Pons (tissue), 1 donor: ENCODE data around the gene NOXO1.
A peak's percentile ranks its signal among the peaks of the same experiment; 100 is the strongest.

Source experiments
- DNase-seq: peaks from one replicate; pipeline ENCODE4 v3.0.0-alpha.2; 2016; ENCODE audit warnings: low spot score

Gene NOXO1

DNA sequence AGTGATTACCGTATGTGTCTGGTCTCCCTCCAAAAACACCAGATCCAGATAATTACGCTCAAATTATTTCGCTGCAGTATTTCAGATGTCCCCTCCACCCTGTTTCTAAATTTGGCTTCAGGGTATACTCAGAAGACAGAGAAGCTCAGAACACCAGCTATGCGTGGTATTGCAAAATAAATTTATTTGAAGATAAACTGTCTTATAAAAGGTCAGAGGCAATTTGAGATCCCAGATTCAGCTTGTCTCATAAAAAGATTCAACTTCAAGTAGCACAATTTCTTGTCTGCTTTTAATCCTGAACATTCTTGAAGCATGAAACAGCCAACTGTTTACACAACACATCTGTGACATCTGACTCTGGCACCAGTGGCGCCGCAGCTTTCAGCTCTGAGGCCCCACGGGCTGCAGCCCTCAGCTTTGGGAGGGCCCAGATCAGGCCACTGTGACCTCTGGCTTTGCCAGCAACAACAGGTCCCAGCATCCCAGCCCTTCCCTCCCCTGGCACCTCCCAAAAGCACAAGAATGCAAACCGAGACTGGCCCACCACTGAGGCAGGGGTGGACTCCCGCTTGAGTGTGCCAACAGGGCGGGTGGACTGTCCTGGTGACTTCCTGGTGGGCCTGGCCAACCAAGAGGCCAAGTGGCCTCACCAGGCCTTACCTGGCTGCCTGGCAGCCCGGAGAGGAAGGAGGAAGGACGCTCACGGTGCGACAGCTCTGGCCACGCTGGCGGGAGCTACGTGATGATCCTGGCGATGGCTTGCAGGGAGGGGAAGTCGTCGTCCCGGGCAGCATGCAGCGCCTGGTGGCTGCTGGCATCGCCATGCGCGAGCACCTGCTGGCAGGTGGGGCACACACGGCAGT, 16.5 kb upstream of the NOXO1 start:
- no peak for DNase-seq

DNA sequence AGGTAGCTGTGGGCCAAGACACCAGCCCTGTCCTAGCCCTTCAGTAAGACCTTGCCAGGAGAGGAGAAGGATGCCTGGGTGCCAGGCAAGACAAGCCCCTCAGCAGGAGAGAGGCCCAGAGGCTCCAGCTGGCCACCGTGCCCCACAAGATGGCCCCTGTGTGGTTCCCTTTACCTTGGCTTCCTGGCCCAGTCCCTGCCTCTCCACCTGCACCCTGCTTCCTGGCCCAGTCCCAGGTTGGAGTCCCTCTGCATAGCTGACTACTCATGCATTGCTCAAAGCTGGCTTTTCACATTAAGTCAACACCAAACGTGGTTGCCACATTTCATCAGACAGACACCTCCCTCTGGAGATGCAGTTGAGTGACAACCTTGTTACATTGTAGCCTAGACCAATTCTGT, 12.5 kb upstream of the NOXO1 start:
- no peak for DNase-seq

DNA sequence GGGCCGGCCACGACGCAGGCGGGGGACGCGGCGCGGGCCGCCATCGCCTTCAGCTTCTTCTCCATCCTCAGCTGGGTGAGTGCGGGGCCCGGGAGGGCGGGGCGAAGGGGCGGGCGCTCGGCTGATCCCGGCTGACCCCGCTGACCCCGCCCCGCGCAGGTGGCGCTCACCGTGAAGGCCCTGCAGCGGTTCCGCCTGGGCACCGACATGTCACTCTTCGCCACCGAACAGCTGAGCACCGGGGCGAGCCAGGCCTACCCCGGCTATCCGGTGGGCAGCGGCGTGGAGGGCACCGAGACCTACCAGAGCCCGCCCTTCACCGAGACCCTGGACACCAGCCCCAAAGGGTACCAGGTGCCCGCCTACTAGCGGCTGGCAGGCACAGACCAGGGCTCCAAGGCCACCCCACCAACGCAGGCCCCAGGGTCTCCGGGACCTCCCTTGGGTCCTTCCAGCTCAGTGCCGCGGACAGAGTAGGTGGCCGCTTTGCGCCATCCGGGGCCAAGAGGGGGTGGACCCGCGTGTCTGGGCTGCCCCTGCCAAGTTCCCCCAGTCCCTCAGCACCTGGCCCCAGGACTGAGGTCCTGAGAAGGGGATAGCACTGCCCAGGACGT, 11.5 kb upstream of the NOXO1 start:
- no peak for DNase-seq

DNA sequence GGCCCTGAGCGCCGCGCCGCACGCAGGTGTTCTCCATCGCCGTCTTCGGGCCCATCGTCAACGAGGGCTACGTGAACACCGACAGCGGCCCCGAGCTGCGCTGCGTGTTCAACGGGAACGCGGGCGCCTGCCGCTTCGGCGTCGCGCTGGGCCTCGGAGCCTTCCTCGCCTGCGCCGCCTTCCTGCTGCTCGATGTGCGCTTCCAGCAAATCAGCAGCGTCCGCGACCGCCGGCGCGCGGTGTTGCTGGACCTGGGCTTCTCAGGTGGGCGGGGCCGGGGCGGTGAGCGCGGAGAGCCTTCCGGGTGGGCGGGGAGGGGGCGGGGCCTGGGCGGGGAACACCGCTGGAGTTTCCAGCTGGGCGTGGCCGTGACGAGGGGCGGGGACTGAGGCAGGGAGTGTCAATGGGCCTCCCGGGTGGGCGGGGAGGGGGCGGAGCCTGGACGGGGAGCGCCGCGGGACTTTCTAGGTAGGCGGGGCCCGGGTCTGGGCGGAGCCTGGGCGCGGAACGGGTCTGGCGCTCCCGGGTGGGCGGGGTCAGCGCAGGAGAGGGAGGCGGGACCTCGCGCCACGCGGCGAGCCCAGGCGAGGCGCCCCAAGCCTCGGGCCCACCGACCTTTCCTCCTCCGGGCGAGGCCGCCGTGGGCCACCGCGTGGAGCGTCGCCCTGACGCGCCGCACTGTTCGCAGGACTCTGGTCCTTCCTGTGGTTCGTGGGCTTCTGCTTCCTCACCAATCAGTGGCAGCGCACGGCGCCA, 10.9 kb upstream of the NOXO1 start:
- peak; percentile 80 for DNase-seq

DNA sequence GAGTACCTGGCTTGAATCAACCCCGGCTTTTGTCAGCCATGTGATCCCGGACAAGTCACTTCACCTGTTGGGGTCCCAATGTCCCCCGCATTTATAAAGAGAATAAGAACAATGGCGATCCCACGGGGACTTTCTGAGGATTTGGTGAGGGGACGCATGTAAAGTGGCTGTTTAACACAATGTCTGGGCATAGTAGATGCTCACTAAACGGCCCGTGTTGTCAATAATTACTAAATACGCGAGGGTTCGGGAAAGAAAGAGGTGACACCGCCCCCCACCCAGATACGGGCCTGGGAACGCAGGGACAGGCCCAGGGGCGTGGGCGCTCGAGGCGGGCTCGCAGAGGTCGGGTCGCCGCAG, 10.3 kb upstream of the NOXO1 start:
- no peak for DNase-seq

DNA sequence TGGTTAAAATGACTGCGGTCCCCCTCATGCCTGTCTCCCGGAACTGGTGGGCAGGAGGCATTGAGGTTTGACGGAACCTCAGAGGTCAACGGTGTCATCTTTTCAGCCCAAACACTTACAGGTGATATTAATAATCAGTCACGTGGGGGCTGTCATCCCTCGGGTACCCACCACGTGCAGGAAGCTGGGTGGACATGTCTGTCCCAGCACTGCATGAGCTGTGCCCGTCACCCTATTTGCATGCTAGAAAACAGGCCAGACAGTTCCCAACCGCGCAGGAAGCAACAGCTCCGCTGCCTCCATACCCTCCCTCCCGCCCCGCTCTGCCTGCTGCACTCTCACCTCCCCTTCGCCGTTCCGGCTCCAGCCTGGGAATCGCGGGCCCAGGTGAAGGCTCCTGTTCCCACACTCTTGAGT, 9.9 kb upstream of the NOXO1 start:
- no peak for DNase-seq

DNA sequence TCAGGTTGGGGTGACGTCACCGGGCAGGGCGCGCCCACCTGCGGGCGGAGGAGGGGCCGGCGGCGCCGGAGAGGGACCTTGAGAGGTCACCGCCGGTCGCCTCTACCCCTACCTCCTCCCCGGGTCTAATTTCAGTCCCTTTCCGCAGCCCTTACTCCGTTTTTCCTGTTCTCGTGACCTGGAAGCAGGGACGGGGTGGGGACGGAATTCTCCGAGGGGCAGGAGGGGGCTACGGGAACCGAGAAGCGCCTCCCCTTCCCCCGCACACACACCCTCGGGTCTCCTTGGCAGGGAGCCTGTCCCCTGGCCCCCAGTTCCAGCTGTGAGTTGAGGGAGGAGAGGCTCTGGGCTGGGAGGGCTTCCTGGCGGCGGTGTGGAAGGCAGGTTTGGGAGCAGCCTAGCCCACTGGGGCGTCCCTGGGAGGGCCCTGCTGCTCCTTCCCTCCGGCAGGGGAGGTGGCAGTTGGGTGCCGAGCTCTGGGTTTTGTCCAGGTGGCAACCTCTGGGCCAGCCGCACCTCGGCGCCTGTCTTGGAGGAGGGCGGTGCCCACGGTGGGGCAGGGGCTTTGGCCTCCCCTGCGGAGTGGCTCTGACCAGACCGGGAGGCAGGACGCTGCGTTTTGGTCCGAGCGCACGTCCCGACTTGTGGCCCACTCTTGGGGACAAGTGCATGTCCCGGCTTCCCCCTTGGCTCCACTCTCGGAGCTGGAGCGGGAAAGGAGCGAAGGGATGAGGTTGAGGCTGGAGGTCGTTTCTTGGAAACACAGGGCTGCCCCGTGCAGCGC, 9.3 kb upstream of the NOXO1 start:
- DNase-seq: no peak

DNA sequence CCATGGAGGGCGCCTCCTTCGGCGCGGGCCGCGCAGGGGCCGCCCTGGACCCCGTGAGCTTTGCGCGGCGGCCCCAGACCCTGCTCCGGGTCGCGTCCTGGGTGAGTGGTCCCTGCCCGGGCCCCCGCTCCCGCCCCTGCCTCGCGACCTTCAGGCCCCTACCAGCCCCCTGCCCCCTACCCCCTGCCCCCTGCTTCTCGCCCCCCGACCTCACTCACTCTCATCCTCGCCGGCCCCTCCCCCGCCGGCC, 8.8 kb upstream of the NOXO1 start:
- no peak for DNase-seq

DNA sequence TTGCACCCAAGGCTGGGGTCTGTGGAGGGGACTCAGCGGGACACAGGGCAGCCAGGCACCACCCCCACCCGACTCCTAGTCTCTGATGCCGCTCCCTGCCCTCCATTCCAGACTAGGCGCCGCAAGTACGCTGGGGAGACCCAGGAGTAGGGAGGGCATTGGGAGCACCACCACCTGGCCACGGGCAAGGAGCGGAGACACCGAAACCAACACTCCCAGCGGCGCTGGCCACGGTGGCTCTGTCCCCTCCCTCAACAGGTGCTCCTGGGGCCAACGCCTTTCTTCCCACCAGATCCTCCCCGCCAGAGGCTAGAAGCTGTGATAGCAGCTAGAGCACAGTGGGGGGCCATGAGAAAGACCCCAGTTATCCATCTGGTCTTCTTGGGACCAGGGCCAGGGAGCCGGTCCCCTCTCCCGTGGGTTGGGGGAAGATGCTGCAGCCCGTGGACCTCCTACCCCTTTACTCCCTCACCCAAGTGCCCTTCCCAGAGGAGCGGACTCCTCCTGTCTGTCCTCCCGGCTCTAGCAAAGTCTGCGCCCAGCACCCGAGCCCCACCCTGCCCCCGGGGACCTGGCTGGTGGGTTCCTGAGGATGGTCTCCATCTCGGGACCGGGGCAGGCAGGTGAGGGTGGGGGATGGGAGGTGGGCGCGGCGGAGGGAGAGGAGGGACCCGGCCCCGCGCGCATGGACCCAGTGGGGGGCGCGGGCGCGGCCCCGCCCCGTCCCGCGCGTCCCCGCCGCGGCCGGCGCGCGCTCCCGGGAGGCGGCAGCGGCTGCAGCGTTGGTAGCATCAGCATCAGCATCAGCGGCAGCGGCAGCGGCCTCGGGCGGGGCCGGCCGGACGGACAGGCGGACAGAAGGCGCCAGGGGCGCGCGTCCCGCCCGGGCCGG, 8.2 kb upstream of the NOXO1 start, which contains the start of gene SYNGR3:
Gene SYNGR3 (plus strand): TSS at position 762 of the 892 bp plus-strand sequence. CDS start 133 bp downstream, outside the sequence.
- DNase-seq: no peak

DNA sequence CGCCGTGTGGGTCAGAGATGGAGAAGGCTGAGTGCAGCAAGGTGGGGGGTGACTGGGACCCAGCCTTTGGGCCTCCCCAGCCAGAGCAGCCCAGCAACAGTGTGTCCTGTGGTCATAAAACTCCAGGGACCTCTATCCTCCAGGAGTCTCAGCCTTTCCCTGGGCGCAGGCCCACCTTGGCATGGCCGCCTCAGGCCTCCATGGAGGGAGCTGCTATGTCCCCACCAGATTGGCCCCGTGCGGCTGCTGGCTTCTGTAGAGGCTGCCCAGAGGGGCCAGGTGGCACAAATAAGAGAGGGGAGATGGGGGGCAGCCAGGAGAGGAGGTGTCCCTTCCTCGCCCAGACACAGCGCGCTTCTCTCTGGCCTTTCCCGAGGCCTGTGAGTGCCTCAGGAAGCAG, 5.9 kb upstream of the NOXO1 start:
- no peak for DNase-seq

DNA sequence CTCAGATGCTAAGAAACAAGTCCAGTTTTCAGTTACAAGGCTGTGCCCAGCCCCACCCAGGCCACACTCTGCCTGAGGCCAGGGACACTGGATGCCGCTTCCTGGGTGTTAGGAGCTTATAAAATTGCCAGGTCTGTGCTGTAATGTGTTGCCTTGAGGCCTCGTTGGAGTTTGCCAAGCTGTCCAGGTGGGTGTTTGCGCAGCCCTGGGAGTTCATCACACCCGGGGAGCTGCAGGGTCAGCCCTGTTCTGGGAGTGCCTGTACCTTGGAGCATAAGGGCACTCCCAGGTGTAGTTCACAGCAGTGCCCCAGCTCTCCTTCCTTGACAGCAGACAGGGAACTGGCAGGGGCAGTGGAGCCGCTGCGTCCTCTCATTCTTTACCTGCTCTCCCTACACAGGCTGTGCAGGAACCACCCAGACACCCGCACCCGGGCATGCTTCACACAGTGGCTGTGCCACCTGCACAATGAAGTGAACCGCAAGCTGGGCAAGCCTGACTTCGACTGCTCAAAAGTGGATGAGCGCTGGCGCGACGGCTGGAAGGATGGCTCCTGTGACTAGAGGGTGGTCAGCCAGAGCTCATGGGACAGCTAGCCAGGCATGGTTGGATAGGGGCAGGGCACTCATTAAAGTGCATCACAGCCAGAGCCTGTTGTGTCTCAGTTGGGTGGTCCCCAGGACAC, 4.3 kb upstream of the NOXO1 start:
- DNase-seq: no peak

DNA sequence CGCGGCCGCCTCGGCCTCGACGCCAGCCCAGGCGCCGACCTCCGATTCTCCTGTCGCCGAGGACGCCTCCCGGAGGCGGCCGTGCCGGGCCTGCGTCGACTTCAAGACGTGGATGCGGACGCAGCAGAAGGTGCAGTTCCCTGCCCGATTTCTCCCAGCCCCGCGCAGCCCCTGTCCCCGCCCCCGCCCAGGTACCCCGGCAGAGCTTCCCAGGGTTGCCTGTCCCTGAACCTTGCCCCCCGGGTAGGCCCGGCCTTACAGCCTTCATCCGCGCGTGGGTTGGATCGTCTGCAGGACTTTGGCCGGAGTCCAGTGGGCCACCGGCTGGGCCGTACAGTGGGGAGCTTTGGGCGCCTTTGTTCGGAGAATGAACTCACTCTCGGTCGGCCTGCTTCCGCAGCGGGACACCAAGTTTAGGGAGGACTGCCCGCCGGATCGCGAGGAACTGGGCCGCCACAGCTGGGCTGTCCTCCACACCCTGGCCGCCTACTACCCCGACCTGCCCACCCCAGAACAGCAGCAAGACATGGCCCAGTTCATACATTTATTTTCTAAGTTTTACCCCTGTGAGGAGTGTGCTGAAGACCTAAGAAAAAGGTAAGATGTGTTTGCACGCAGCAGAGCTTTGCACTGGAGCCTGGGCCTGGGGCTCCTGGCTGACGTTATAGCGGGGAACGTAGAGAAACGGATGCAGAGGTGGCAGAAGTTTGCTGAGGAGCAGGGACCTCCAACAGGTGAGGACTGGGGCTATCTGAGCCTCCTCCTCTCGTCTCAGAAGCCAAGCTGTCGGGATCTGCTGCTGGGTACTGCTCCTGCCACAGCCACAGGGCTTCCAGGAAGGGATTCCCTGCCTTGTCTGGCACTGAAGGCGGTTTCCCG, 3.3 kb upstream of the NOXO1 start:
- no peak for DNase-seq

DNA sequence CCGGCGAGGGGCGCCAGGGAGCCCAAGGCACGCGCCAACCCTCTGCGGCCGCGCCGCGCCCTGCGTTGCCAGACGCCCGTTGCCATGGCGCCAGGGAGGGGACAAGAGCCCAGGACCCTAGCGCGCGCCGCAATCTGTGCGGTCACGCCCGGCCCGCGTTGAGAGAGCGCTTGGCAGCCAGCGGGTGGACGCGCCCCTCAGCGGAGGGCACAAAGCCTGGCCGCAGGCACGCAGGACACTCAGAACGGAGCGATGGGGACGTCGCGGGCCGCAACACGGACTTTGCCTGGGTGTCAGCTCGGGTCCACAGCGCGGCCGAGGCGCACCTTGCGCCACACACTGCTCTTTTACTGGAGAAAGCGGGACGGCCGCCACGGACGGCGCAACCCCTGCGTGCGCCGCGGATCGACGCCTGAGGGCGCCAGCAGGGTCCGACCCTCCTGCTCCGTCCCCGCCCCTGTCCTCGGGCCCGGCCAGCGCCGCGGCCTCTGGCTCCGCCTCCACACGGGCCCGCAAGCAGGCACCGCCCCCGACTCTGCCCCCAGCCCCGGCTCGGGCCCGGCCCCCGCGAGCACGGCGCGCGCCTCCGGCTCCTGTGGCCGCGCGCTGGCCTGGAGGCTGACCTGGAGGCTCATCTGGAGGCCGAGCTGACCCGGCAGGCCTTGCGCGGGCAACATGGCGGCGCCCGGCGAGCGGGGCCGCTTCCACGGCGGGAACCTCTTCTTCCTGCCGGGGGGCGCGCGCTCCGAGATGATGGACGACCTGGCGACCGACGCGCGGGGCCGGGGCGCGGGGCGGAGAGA, 2.5 kb upstream of the NOXO1 start, which contains the start of gene GFER:
Gene GFER (plus strand): TSS at position 650 of the 803 bp plus-strand sequence. CDS start 26 bp downstream, at position 676.
- peak; percentile 87 for DNase-seq

DNA sequence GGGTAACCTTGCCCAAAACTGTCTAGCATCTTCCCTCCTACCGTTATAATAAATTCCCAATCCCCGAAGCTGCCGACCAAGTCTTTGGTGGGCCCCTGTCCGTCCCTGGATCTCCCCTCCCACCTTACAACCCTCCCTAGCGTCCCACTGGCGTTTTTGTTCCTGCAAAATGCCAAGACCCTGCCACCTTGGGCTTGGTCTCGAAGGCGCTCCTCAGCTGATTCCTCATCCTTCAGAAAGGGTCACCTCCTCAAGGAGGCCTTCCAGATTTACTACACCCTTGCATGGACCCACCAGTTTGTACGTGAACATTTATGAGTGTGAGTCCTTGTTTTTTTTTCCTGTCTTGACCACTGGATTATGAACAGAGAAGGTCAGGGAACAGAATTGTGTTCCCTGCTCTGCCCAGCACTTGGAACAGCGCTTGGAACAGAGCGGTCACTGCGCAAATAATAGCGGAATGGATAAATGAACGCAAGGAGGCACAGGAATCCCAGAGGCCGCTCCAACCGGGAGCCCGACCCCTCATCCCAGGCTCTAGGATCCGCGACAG, 1.8 kb upstream of the NOXO1 start:
- DNase-seq: no peak

DNA sequence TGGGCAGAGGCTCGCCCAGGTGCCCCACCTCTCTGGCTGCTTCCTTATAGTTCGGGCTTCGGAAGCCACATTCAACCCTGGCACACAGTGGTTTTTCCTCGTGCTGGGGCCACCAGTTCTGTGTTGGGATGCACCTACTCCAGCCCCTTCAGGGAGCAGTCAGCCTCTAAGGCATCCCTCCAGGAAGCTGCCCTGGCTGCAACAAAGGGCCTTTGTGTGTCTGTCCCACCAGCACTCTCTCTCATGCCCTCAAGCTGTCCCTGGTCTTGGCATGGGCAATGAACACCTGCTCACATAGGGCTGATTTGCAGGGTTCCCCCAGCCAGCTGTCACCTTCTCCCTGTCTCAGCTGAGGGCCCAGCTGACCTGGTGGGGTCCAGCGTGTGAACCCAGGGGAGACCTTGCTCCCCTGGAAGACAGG, 754 bp upstream of the NOXO1 start:
- DNase-seq: peak; percentile 79

DNA sequence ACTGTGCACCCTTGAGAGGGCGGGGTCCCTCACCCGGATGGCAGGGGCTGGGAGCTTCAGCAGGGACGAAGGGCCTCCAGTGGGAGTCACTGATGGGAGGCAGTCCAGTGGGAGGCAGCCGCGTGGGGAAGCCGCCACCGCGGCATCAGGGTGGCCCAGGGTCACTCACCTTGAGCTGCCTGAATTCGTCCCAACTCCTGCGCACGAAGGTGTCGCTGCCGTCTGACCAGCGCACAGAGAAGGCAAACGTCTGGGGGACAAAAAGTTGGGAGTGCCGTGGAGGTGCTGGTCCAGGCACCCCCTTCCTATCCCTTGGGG, 540 bp downstream of the NOXO1 start:
- no peak for DNase-seq

DNA sequence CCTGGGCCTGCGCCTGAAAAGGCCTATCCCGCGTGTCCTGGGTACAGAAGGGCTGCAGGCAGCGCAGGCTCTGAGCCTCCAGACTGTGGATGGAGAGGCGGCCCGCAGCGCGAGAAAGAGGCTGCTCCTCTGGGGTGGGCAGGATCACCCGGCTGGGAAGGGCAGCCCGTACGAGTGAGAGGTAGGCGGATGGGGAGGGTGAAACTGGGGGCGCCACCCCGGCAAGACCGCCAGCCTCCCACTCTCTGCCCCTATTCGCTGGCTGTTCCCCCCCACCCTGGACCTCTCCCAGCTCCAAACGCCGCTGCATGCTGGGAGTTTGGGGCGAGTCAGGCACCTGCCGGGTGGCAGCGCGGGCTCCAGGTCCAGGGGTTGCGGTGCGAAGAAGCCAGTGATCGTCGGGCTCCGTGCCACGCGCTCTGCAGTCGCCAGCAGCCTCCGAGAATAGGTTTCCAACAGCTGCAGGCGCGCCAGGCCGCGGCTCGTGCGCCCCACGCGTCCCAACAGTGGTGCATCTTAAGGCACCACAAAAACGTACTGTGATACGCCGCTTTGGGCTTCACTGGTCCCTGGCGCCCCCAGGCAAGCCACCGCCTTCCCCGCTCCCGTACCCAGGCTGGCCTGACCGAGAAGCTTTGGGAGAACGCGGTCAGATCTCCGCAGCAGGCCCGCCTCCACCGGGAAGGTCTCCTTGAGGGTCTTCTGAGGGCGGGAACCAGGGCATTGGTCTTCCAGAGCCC, 1.1 kb downstream of the NOXO1 start:
- DNase-seq: no peak
